Peyer's patch (tissue), 4 donors: ENCODE data around the gene RNF6. TPM values are rescaled to one million over a fixed set of nuclear protein-coding genes. Genes with fewer than 3 reads are reported as not detected.

Experiments
- DNase-seq, 3 donors: peaks; one replicate each; pipeline ENCODE4 v3.0.0-alpha.2; 2017 to 2019
- H3K27ac ChIP-seq, 4 donors: fragments of 200-600 bp; sonication (generic); one replicate each; pipeline ENCODE4 v1.5.1; 2016 to 2019
- H3K27me3 ChIP-seq, 2 donors: fragments of 200-600 bp; sonication (generic); one replicate each; pipeline ENCODE4 v1.5.1; 2019
- H3K36me3 ChIP-seq, 3 donors: fragments of 200-600 bp; sonication (generic); one replicate each; pipeline ENCODE4 v1.5.1; 2016 to 2019
- H3K4me1 ChIP-seq, 4 donors: fragments of 200-600 bp; sonication (generic); one replicate each; pipeline ENCODE4 v1.5.1; 2016 to 2019
- H3K4me3 ChIP-seq, 4 donors: fragments of 200-600 bp; sonication (generic); 1 replicate in 3 of 4; 2 replicates in 1 of 4; pipeline ENCODE4 v1.5.1; 2016 to 2019; ENCODE audit warnings: mild to moderate bottlenecking in 1 of 4
- H3K9me3 ChIP-seq, 4 donors: fragments of 200-600 bp; sonication (generic); one replicate each; pipeline ENCODE4 v1.5.1; 2016 to 2019; ENCODE audit warnings: mild to moderate bottlenecking in 1 of 4
- CTCF ChIP-seq, 6 experiments: fragments of 450-650 bp in 4 of 6; fragments of 200-600 bp in 2 of 6; sonication (generic) in 1 of 6; IDR thresholded peaks; one replicate each; pipeline ENCODE4 v1.5.1; 2017 to 2019; ENCODE audit warnings: antibody characterized with exemption in 6 of 6, mild to moderate bottlenecking in 3 of 6, moderate library complexity in 1 of 6
- POLR2A ChIP-seq, 2 donors: fragments of 450-650 bp; IDR thresholded peaks; one replicate each; pipeline ENCODE4 v1.5.1; 2017; ENCODE audit warnings: antibody characterized with exemption in 2 of 2, mild to moderate bottlenecking in 2 of 2, moderate library complexity in 2 of 2
- total RNA-seq, 4 donors: library from RNA; depleted of rRNA; stranded (reverse); fragments of >200 nt; gene quantifications; one replicate each; pipeline ENCODE4 v1.1.0, GENCODE V29; 2016

Gene RNF6
- total RNA-seq, 4 donors from 2014 or later = 16.5 to 27.5 (median 22.5) TPM

- Histone ChIP-seq H3K27ac (no peak overlapping the region), H3K27me3 (no peaks in the 10 kb centered on the region), H3K4me3 (no peak overlapping the region), H3K4me1 (no peaks in the 10 kb centered on the region), H3K36me3 (no peaks in the 10 kb centered on the region), H3K9me3 (no peaks in the 10 kb centered on the region)
- no peak for TF ChIP-seq POLR2A (IDR thresholded peaks at IDR 0.05)
- TF ChIP-seq CTCF (IDR thresholded peaks at IDR 0.05) = no peak
- no peak for DNase-seq
Measured at GRCh38 chr13:26163812-26164211, 58.3 kb downstream of the RNF6 start.

Other genes with a start within 250 kb of the RNF6 start
- under 1 TPM in 1 of 4 donors, not detected in 3; 0.47 TPM for gene SHISA2, start 170.3 kb downstream of the RNF6 start, total RNA-seq
- gene CDK8, start 31.8 kb upstream of the RNF6 start, total RNA-seq = 10 to 100 TPM; 16.8 to 22.3 (median 20.8) TPM